ENCODE measurements around the gene FAS.

DNA sequence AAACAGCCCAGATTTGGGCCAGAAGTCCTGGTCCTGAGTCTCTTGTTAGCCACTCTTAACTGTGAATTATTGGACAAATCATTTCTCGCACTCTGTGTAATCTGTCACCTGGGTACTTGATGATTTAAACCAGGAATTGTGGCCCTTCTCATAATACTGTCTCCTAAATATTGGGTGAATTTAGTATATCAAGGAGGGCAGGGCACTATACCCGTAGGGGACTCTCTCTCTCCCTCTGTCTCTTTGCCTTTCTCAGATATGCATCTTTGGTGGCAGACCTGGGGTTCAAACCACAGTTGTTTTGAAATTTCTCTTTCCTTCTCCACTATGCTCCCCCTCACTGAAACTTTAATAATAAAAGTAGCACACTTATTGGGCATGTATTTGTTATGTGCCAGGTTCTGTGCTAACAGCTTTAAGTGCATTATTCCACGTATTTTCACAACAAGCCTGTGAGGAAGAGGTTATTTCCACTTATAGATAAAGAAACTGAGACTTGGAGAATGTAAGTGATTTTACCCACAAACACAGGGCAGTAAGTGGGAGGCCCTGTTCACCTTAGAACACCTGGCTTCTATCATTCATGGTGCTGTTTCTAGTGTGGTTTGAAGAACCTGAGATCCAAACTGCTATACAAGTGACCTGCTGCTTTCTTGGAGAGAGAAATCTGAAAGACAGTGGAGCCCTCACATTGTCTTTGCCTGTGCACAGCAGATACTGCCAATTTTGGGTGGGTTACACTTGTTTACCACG lies 11.8 kb downstream of the FAS start:
- TF ChIP-seq CTCF (IDR thresholded peaks at IDR 0.05) (no peak), POLR2AphosphoS5 (IDR thresholded peaks at IDR 0.05) (no peak), POLR2A (IDR thresholded peaks at IDR 0.05) (no peak), EP300 (IDR thresholded peaks at IDR 0.05) (no peak)
